ENCODE results near the gene LDB2. TPM values are rescaled to one million over a fixed set of nuclear protein-coding genes. Genes with fewer than 3 reads are reported as not detected.

The LDB2 gene
- total and polyA plus RNA-seq, 2 donors (not counting 3 experiments of a cell fraction or from before 2014, with no cell fraction given) = 127 to 223 TPM

DNA sequence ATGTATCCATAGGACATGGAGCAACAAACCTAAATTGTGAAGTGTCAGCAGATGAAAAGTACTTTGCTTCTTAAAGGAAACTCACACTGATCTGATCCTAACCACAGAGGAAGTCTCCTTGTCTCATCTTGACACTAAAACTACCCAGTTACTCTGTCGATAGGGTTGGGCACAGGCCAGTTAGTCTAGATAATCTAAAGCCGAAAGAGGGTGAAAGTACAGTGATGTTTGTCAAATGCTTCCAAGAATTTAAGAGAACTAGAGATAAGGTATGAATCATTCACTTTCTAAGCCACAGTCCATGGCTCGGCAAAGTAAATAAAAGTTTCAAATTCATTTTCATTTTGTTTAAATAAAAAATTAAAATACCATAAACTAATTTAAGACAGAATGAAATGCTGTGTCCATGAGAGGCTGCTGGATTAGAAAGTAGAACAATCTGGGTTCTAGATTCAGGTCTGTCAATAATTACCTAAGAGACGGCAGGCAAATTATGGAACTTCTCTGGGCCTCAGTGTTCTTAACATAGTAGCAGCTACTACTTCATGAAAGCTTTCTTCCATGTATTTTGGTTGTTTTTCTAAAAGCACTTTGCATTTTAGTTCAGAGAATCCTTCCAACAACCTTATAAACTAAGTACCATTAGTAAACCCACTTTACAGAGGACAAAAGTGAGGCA, 176.7 kb downstream of the LDB2 start:
- no peaks in the 10 kb centered on the region for H3K9me1 ChIP-seq (replicated peaks; ENCODE audit: control insufficient read depth, extremely low read depth, insufficient read depth, low read length)
- CTCF ChIA-PET = interaction anchor here (0.7 to 1.8 kb wide), 4 partner anchors 11 to 195 kb away, joined by 3 to 5 read pairs (median 4); no protein-coding TSS in a partner anchor
- H3K27ac ChIP-seq (ENCODE audit: insufficient read depth, low read depth, low read length) = peak overlapping the region; percentile 14
- H3K9ac ChIP-seq (replicated peaks; ENCODE audit: extremely low read depth, insufficient read depth, low read length) = peak overlapping the region; percentile 8
- DNase-seq (ENCODE audit: low read depth, low spot score) (peak; percentile 67), FAIRE-seq (peak; percentile 43)
- intact Hi-C loops (cut with micrococcal nuclease) (no loop called here), dilution Hi-C loops (cut with MboI; ENCODE audit: extremely low pct_ligation_motif_present, low sequenced_read_pairs) (no loop called here)
- H3K4me3 ChIP-seq (replicated peaks in 1 of 3; ENCODE audit: insufficient read depth in 1 of 3, low read depth in 1 of 3, low read length in 3 of 3) = no peak overlapping the region
- peak overlapping the region; percentile 83 for H3K4me2 ChIP-seq (ENCODE audit: insufficient read depth, low read length)
- H3K79me2 ChIP-seq (ENCODE audit: control insufficient read depth, insufficient read depth, low read length) = no peaks in the 10 kb centered on the region
- BruUV-seq (replicated peaks) = no TSS peak
- peak overlapping the region; percentile 76 for H2AFZ ChIP-seq (ENCODE audit: low read depth, low read length)
- H4K20me1 ChIP-seq (replicated peaks; ENCODE audit: control insufficient read depth, extremely low read depth, insufficient read depth, low read length) = no peaks in the 10 kb centered on the region
- no peaks in the 10 kb centered on the region for H3K36me3 ChIP-seq (ENCODE audit: control insufficient read depth in 2 of 2, extremely low read depth in 1 of 2, insufficient read depth in 2 of 2, low read length in 2 of 2)
- TF ChIP-seq CTCF (IDR thresholded peaks at IDR 0.05; ENCODE audit: extremely low read depth in 1 of 2, insufficient read depth in 1 of 2, low read depth in 1 of 2, low read length in 2 of 2) (no peak), GATA2 (IDR thresholded peaks at IDR 0.05; ENCODE audit: insufficient read depth, insufficient read length, low read depth, low read length) (peak; percentile 70), EZH2 (IDR thresholded peaks at IDR 0.05; ENCODE audit: borderline replicate concordance, low read depth, low read length, severe bottlenecking) (no peak)
- H3K4me1 ChIP-seq (ENCODE audit: control insufficient read depth, extremely low read depth, insufficient read depth, low read length) = peaks cover 30% of the 10 kb centered on the region
- POLR2A ChIA-PET = no interaction called here
- H3K9me3 ChIP-seq (replicated peaks; ENCODE audit: control insufficient read depth, insufficient read depth, low read length) = no peaks in the 10 kb centered on the region
- no peaks in the 10 kb centered on the region for H3K27me3 ChIP-seq (ENCODE audit: control insufficient read depth in 2 of 2, insufficient read depth in 2 of 2, low read length in 2 of 2)

DNA sequence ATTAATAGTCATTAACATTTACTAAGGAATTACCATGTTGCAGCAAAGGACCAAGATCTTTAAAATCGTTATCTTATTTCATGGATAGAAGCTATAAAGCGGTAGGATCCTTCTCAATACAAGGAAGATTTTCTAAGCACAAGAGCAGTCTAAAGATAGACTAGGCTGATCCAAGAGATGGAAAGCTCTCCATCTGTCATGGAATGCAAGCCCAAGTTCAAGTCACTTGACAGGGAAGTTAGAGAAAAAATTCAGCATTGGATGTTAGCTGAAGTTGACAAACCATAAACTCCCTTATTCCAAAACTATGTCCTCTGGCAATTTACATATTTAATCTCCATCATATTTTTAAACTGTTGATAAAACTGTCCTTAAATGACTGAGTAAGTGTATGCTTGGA, 177.7 kb downstream of the LDB2 start:
- dilution Hi-C loops (cut with MboI; ENCODE audit: extremely low pct_ligation_motif_present, low sequenced_read_pairs) = no loop called here
- no TSS peak for BruUV-seq (replicated peaks)
- Histone ChIP-seq H3K4me3 (replicated peaks in 1 of 3; ENCODE audit: insufficient read depth in 1 of 3, low read depth in 1 of 3, low read length in 3 of 3) (no peak overlapping the region), H4K20me1 (replicated peaks; ENCODE audit: control insufficient read depth, extremely low read depth, insufficient read depth, low read length) (no peaks in the 10 kb centered on the region), H3K27ac (ENCODE audit: insufficient read depth, low read depth, low read length) (no peak overlapping the region), H3K27me3 (ENCODE audit: control insufficient read depth in 2 of 2, insufficient read depth in 2 of 2, low read length in 2 of 2) (no peaks in the 10 kb centered on the region), H3K9me1 (replicated peaks; ENCODE audit: control insufficient read depth, extremely low read depth, insufficient read depth, low read length) (no peaks in the 10 kb centered on the region), H3K9me3 (replicated peaks; ENCODE audit: control insufficient read depth, insufficient read depth, low read length) (no peaks in the 10 kb centered on the region), H2AFZ (ENCODE audit: low read depth, low read length) (no peak overlapping the region), H3K4me2 (ENCODE audit: insufficient read depth, low read length) (peak overlapping the region; percentile 83), H3K79me2 (ENCODE audit: control insufficient read depth, insufficient read depth, low read length) (no peaks in the 10 kb centered on the region), H3K36me3 (ENCODE audit: control insufficient read depth in 2 of 2, extremely low read depth in 1 of 2, insufficient read depth in 2 of 2, low read length in 2 of 2) (no peaks in the 10 kb centered on the region), H3K9ac (replicated peaks; ENCODE audit: extremely low read depth, insufficient read depth, low read length) (no peak overlapping the region), H3K4me1 (ENCODE audit: control insufficient read depth, extremely low read depth, insufficient read depth, low read length) (peaks cover 30% of the 10 kb centered on the region)
- TF ChIP-seq, protein P1, sequence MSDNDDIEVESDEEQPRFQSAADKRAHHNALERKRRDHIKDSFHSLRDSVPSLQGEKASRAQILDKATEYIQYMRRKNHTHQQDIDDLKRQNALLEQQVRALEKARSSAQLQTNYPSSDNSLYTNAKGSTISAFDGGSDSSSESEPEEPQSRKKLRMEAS (IDR thresholded peaks at IDR 0.05; ENCODE audit: insufficient read depth, insufficient read length) = no peak
- TF ChIP-seq EZH2 (IDR thresholded peaks at IDR 0.05; ENCODE audit: borderline replicate concordance, low read depth, low read length, severe bottlenecking) (no peak), GATA2 (IDR thresholded peaks at IDR 0.05; ENCODE audit: insufficient read depth, insufficient read length, low read depth, low read length) (no peak), CTCF (IDR thresholded peaks at IDR 0.05; ENCODE audit: extremely low read depth in 1 of 2, insufficient read depth in 1 of 2, low read depth in 1 of 2, low read length in 2 of 2) (no peak), JUN (IDR thresholded peaks at IDR 0.05; ENCODE audit: borderline replicate concordance, insufficient read depth, insufficient read length, low read depth) (no peak), POLR2A (IDR thresholded peaks at IDR 0.05; ENCODE audit: low read depth, low read length) (no peak), POLR2AphosphoS5 (IDR thresholded peaks at IDR 0.05; ENCODE audit: insufficient read depth, low read depth, low read length) (no peak), MYC (IDR thresholded peaks at IDR 0.05; ENCODE audit: low read depth, low read length) (no peak), FOS (IDR thresholded peaks at IDR 0.05; ENCODE audit: borderline replicate concordance, insufficient read depth, low read length) (no peak)
- CTCF ChIA-PET = interaction anchor here (0.7 to 1.5 kb wide), 3 partner anchors 32 to 603 kb away, joined by 3 to 5 read pairs (median 4); no protein-coding TSS in a partner anchor
- no peak for DNase-seq (ENCODE audit: low read depth, low spot score)
- no peak for FAIRE-seq
- POLR2A ChIA-PET = no interaction called here
- intact Hi-C loops (cut with micrococcal nuclease) = no loop called here
